GM19455 (cell line): ENCODE measurements around the gene PPP1R15A.
"Not testable (repeated sequence)": the region's sequence is repeated elsewhere in the genome, so short reads cannot be mapped to it uniquely, and the experiment has no call there.

Source experiments
- ATAC-seq: cut with Tn5 transposase; IDR thresholded peaks from one replicate; pipeline ENCODE4 v1.9.1; 2021; ENCODE audit not compliant: unreplicated experiment

PPP1R15A gene

DNA sequence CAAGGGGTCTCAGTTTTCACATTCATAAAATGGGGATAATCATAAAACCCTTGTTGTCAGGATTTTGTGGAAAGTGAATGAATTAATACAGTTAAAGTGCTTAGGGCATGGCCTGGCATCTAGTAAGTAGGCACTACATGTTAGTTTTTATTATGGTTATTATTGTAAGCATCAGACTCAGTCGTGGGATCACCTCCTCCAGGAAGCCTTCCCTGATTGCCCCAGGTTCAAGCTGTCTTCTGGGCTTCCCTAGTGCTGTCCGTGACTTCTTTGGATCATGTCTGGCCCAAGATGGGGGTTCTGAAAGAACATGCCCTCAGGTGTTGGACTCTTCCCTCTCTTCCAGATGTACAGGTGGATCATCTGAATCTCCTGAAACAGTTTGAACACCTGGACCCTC lies 38.6 kb downstream of the PPP1R15A start:
- no peak for ATAC-seq

DNA sequence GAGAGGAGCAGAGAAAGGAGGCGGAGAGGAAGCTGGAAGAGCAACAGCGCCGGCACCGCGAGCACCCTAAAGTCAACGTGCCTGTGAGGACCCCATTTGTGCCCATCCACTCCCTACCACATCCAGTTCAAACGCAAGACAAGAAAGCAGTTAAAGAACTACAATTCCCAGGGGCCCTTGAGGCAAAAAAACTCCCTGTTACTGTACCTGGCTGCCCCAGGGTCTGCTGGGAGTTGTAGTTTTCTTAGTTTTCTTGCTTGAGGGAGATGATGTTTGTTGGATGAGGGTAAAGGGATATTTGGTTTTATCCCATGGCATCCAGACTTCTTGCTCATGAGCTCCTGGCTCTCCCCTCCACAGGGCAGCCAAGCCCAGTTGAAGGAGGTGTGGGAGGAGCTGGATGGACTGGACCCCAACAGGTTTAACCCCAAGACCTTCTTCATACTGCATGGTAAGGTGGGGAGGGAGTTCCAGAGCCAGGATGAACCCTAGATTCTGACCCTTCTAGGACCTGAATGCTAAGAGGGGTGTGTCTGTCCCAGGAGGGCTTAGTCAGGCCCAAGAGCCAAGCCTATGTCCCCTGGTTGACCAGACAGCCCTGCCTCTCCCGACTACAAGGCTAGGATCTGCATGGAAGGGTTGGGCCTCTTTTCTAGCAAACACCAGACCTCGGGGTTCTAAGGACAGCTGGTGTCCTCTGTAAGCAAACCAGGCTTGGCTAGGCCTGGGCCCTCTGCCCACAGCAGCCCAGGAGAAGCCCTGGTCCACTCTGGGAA lies 41.1 kb downstream of the PPP1R15A start:
- no peak for ATAC-seq

DNA sequence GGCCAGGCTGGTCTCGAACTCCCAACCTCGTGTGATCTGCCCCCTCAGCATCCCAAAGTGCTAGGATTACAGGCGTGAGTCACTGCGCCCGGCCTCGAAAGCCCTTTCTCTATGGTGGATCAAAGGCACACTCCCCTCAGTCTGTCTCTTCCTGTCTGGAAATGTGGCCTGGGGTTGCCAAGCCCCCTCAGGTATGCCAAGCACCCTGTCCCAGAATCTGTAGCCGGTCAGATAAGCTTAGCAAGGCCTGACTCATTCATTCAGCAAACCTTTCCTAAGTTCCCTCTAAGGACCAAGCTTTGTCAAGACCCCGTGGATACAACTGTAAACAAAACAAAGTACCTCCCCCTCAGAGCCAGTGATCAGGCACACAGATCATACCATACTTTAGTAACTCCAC lies 42.0 kb downstream of the PPP1R15A start:
- ATAC-seq, result no peak

DNA sequence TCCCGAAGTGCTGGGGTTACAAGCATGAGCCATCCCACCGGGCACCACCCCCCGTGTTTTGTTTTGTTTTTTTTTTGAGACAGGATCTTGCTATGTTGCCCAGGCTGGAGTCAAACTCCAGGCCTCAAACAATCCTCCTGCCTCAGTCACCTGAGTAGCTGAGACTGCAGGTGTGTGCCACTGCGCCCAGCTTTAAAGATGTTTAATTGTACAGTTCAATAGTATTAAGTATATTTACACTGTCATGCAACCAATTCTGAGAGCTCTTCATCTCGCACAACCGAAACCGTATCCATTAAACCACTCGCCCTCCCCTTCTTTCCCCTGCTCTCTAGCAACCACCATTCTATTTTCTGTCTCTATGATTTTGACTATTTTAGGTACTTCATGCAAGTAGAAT lies 43.5 kb downstream of the PPP1R15A start:
- ATAC-seq, result no peak

GRCh38 chr19:48918071-48918470 lies 45.9 kb downstream of the PPP1R15A start:
- no peak for ATAC-seq

- no peak for ATAC-seq
Observed at GRCh38 chr19:48918801-48919247, 46.6 kb downstream of the PPP1R15A start.

DNA sequence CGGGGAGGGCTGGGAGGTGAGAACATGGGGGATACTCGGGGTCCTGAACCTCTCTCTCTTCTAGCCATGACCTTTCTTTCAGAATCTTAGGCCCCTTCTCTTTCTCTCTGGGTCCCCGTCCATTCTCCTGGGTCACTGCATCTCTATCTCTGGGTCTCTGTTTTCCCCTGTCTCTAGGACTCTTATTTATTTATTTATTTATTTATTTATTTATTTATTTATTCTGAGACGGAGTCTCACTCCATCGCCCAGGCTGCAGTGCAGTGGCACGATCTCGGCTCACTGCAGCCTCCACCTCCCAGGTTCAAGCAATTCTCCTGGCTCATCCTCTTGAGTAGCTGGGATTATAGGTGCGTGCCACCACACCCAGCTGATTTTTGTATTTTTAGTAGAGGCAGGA lies 47.0 kb downstream of the PPP1R15A start:
- ATAC-seq, result not testable (repeated sequence)

GRCh38 chr19:48920949-48921348 lies 48.7 kb downstream of the PPP1R15A start:
- no peak for ATAC-seq

GRCh38 chr19:48921721-48922500 lies 49.7 kb downstream of the PPP1R15A start:
- ATAC-seq, result no peak

DNA sequence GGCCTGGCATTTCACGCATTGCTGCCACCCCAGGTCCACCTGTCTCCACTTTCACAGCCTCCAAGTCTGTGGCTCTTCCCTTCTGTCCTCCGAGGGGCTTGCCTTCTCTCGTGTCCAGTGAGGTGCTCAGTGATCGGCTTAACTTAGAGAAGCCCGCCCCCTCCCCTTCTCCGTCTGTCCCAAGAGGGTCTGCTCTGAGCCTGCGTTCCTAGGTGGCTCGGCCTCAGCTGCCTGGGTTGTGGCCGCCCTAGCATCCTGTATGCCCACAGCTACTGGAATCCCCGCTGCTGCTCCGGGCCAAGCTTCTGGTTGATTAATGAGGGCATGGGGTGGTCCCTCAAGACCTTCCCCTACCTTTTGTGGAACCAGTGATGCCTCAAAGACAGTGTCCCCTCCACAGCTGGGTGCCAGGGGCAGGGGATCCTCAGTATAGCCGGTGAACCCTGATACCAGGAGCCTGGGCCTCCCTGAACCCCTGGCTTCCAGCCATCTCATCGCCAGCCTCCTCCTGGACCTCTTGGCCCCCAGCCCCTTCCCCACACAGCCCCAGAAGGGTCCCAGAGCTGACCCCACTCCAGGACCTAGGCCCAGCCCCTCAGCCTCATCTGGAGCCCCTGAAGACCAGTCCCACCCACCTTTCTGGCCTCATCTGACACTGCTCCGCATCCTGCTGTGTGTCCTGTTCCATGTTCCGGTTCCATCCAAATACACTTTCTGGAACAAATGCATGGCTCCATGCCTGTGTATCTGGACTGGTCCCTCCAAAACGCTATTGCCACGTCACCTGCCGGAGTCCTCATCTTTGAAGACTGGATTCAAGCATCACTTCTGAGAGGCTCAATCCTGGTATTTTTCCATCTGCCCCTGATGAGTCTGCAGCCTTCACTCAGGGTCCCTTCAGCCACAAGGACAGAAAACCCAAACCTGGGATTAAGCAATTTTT lies 50.6 kb downstream of the PPP1R15A start:
- no peak for ATAC-seq

- ATAC-seq, result no peak
Observed at GRCh38 chr19:48925240-48925843, 53.1 kb downstream of the PPP1R15A start.
